ENCODE measurements around the gene CHCHD6. TPM values are rescaled to one million over a fixed set of nuclear protein-coding genes. Genes with fewer than 3 reads are reported as not detected.

The CHCHD6 gene
- total RNA-seq, 1 experiment from 2014 or later = 47.7 TPM

- DNase-seq = no peak
- no peak overlapping the region for H3K4me3 ChIP-seq
- H3K79me2 ChIP-seq (ENCODE audit: low read depth) = no peaks in the 10 kb centered on the region
- no peak for TF ChIP-seq CTCF (conservative IDR thresholded peaks at IDR 0.05)
- no peak for TF ChIP-seq EZH2 (IDR thresholded peaks at IDR 0.05; ENCODE audit: low read depth)
- no TSS peak for BruUV-seq (replicated peaks)
- no peak overlapping the region for H2AFZ ChIP-seq
- peaks cover 12% of the 10 kb centered on the region; the same call in 1 of the 2 replicates for H3F3A ChIP-seq (ENCODE audit: insufficient read depth, low read depth)
- H4K20me1 ChIP-seq (ENCODE audit: insufficient read depth) = no peaks in the 10 kb centered on the region
- no peaks in the 10 kb centered on the region for H3K27me3 ChIP-seq (ENCODE audit: insufficient read depth, low read depth)
- H3K36me3 ChIP-seq (ENCODE audit: low read depth) = no peaks in the 10 kb centered on the region
- no peaks in the 10 kb centered on the region for H3K9me2 ChIP-seq (ENCODE audit: insufficient read depth)
- H3K27ac ChIP-seq = no peak overlapping the region
- intact Hi-C loops (cut with micrococcal nuclease; ENCODE audit: unreplicated experiment) = loop anchor here (1.0 to 5.0 kb wide), 2 partner anchors 105 to 112 kb away; no protein-coding TSS in a partner anchor
- ChIA-PET CTCF (no interaction called here), POLR2A (ENCODE audit: unreplicated experiment) (no interaction called here)
- H3K4me1 ChIP-seq (replicated peaks; ENCODE audit: insufficient read depth) = peaks cover 58% of the 10 kb centered on the region
- H3K4me2 ChIP-seq = no peak overlapping the region
- H3K9me3 ChIP-seq (ENCODE audit: insufficient read depth, low read depth) = no peaks in the 10 kb centered on the region
Observed at GRCh38 chr3:126962756-126963155, 258.7 kb downstream of the CHCHD6 start.

- no TSS peak for BruUV-seq (replicated peaks)
- ChIA-PET CTCF (no interaction called here), POLR2A (ENCODE audit: unreplicated experiment) (no interaction called here)
- H3K4me1 ChIP-seq (replicated peaks; ENCODE audit: insufficient read depth) = peaks cover 58% of the 10 kb centered on the region
- no peaks in the 10 kb centered on the region for H3K27me3 ChIP-seq (ENCODE audit: insufficient read depth, low read depth)
- no peak overlapping the region for H3K4me3 ChIP-seq
- H3K27ac ChIP-seq = no peak overlapping the region
- intact Hi-C loops (cut with micrococcal nuclease; ENCODE audit: unreplicated experiment) = loop anchor here (5.0 kb wide), 1 partner anchor 106 kb away; no protein-coding TSS in a partner anchor
- H3F3A ChIP-seq (ENCODE audit: insufficient read depth, low read depth) = peaks cover 12% of the 10 kb centered on the region; the same call in 1 of the 2 replicates
- peak in 1 of 2 experiments; percentile 18 for DNase-seq
- H4K20me1 ChIP-seq (ENCODE audit: insufficient read depth) = no peaks in the 10 kb centered on the region
- no peaks in the 10 kb centered on the region for H3K9me3 ChIP-seq (ENCODE audit: insufficient read depth, low read depth)
- H2AFZ ChIP-seq = no peak overlapping the region
- no peaks in the 10 kb centered on the region for H3K36me3 ChIP-seq (ENCODE audit: low read depth)
- no peak overlapping the region for H3K4me2 ChIP-seq
- no peaks in the 10 kb centered on the region for H3K9me2 ChIP-seq (ENCODE audit: insufficient read depth)
- TF ChIP-seq EZH2 (IDR thresholded peaks at IDR 0.05; ENCODE audit: low read depth) = no peak
- TF ChIP-seq CTCF (conservative IDR thresholded peaks at IDR 0.05) = no peak
- H3K79me2 ChIP-seq (ENCODE audit: low read depth) = no peaks in the 10 kb centered on the region
Observed at GRCh38 chr3:126963261-126964190, 259.5 kb downstream of the CHCHD6 start.

- TF ChIP-seq EZH2 (IDR thresholded peaks at IDR 0.05; ENCODE audit: low read depth) = no peak
- no peak for TF ChIP-seq CTCF (conservative IDR thresholded peaks at IDR 0.05)
- H3K27me3 ChIP-seq (ENCODE audit: insufficient read depth, low read depth) = no peaks in the 10 kb centered on the region
- H2AFZ ChIP-seq = no peak overlapping the region
- H3K9me2 ChIP-seq (ENCODE audit: insufficient read depth) = no peaks in the 10 kb centered on the region
- ChIA-PET CTCF (no interaction called here), POLR2A (ENCODE audit: unreplicated experiment) (no interaction called here)
- no peak overlapping the region for H3K27ac ChIP-seq
- DNase-seq = no peak
- intact Hi-C loops (cut with micrococcal nuclease; ENCODE audit: unreplicated experiment) = loop anchor here (5.0 kb wide), 1 partner anchor 107 kb away; no protein-coding TSS in a partner anchor
- H3F3A ChIP-seq (ENCODE audit: insufficient read depth, low read depth) = peaks cover 12% of the 10 kb centered on the region; the same call in 1 of the 2 replicates
- H4K20me1 ChIP-seq (ENCODE audit: insufficient read depth) = no peaks in the 10 kb centered on the region
- no TSS peak for BruUV-seq (replicated peaks)
- peaks cover 58% of the 10 kb centered on the region for H3K4me1 ChIP-seq (replicated peaks; ENCODE audit: insufficient read depth)
- no peaks in the 10 kb centered on the region for H3K9me3 ChIP-seq (ENCODE audit: insufficient read depth, low read depth)
- H3K36me3 ChIP-seq (ENCODE audit: low read depth) = no peaks in the 10 kb centered on the region
- no peaks in the 10 kb centered on the region for H3K79me2 ChIP-seq (ENCODE audit: low read depth)
- H3K4me2 ChIP-seq = no peak overlapping the region
- no peak overlapping the region for H3K4me3 ChIP-seq
Observed at GRCh38 chr3:126964261-126964660, 260.2 kb downstream of the CHCHD6 start.

Measured in PC-9 (cell line).